ENCODE data around the gene DDR2.

DNA sequence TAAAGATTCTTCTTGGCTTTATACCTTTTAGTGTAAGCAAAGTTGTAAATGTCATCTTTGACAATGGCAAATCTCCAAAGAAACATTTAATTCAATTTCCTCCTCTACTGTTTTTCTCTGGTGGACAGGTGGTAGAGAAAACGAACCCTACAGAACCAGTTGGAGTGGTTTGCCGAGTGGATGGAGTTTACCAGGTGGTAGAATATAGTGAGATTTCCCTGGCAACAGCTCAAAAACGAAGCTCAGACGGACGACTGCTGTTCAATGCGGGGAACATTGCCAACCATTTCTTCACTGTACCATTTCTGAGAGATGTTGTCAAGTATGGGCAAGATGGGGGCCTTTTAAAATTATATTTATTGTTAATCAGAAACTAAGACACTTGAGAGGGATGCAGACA is 44.9 kb upstream of the DDR2 start:
- TF ChIP-seq, protein P1, sequence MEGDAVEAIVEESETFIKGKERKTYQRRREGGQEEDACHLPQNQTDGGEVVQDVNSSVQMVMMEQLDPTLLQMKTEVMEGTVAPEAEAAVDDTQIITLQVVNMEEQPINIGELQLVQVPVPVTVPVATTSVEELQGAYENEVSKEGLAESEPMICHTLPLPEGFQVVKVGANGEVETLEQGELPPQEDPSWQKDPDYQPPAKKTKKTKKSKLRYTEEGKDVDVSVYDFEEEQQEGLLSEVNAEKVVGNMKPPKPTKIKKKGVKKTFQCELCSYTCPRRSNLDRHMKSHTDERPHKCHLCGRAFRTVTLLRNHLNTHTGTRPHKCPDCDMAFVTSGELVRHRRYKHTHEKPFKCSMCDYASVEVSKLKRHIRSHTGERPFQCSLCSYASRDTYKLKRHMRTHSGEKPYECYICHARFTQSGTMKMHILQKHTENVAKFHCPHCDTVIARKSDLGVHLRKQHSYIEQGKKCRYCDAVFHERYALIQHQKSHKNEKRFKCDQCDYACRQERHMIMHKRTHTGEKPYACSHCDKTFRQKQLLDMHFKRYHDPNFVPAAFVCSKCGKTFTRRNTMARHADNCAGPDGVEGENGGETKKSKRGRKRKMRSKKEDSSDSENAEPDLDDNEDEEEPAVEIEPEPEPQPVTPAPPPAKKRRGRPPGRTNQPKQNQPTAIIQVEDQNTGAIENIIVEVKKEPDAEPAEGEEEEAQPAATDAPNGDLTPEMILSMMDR (conservative IDR thresholded peaks at IDR 0.05) = no peak
- no peak for TF ChIP-seq ZFX (IDR thresholded peaks at IDR 0.05)

Data from C4-2B (cell line).